GM12891 (cell line): Measurements from ENCODE around the gene ANP32A.

ENCODE experiments used
- POLR2A ChIP-seq: IDR thresholded peaks from 2 replicates; pipeline ENCODE4 v1.6.1; 2011; ENCODE audit warnings: low read depth, low read length, control low read depth
- TAF1 ChIP-seq: IDR thresholded peaks from 2 replicates; pipeline ENCODE4 v1.6.1; 2011; ENCODE audit warnings: low read depth, low read length, control low read depth

DNA sequence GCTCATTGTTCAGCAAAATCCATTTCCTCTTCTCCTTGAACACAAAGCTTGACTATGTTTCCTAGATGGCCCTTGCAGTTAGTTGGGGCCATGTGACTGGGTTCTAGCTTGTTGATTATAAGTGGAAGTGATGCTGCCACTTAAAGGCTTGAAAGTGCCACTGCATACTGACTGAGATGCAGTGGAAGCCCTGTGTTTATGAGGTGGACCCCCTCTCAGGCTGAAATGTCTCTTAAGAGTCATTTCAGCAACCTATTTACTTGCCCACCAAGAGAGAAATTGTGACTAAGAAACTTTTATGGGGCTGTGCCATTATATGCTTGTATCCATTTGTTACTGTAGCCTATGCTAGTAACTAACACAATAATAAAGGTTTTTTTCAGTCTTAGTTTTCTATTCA, 8.4 kb upstream of the ANP32A start:
- TF ChIP-seq POLR2A = no peak
- TF ChIP-seq TAF1 = no peak
